Activated CD8-positive, alpha-beta memory T cell treated with anti-CD3 and anti-CD28 coated beads for 24 hours (primary cell): Measurements from ENCODE around the gene GLG1.
"Not testable (repeated sequence)": the region's sequence is repeated elsewhere in the genome, so short reads cannot be mapped to it uniquely, and the experiment has no call there.

Experiments used
- DNase-seq: peaks from one replicate; pipeline ENCODE4 v3.0.0-alpha.2; 2020

GLG1 gene

GRCh38 chr16:74606521-74607309, at the start of gene GLG1:
GLG1 (minus strand) TSS chr16:74607114; CDS start chr16:74607094, 20 bp downstream.
- DNase-seq: peak; percentile 94

GRCh38 chr16:74654536-74655050, 47.7 kb upstream of the GLG1 start:
- no peak for DNase-seq

GRCh38 chr16:74652883-74653282, 46.0 kb upstream of the GLG1 start:
- not testable (repeated sequence) for DNase-seq

GRCh38 chr16:74652249-74652648, 45.3 kb upstream of the GLG1 start:
- no peak for DNase-seq

- DNase-seq: no peak
These were observed 44.9 kb upstream of the GLG1 start for GRCh38 chr16:74651841-74652240.

GRCh38 chr16:74650966-74651567, 44.2 kb upstream of the GLG1 start:
- DNase-seq: no peak

GRCh38 chr16:74649839-74650504, 43.1 kb upstream of the GLG1 start:
- no peak for DNase-seq

- DNase-seq: no peak
These were observed 35.1 kb upstream of the GLG1 start for GRCh38 chr16:74641969-74642368.

GRCh38 chr16:74637742-74638453, 31.0 kb upstream of the GLG1 start:
- DNase-seq: peak; percentile 7

GRCh38 chr16:74635303-74635702, 28.4 kb upstream of the GLG1 start:
- DNase-seq: no peak

- no peak for DNase-seq
These were observed 26.8 kb upstream of the GLG1 start for GRCh38 chr16:74633686-74634085.

- DNase-seq: no peak
These were observed 20.7 kb upstream of the GLG1 start for GRCh38 chr16:74627506-74628220.

- DNase-seq: no peak
These were observed 20.0 kb upstream of the GLG1 start for GRCh38 chr16:74626741-74627416.

- DNase-seq: peak; percentile 37
These were observed 18.8 kb upstream of the GLG1 start for GRCh38 chr16:74625500-74626350.

GRCh38 chr16:74623839-74624235, 16.9 kb upstream of the GLG1 start:
- DNase-seq: no peak

GRCh38 chr16:74623214-74623838, 16.4 kb upstream of the GLG1 start:
- DNase-seq: no peak

GRCh38 chr16:74622005-74622404, 15.1 kb upstream of the GLG1 start:
- DNase-seq: no peak

- DNase-seq: no peak
These were observed 10.4 kb upstream of the GLG1 start for GRCh38 chr16:74617206-74617788.

- no peak for DNase-seq
These were observed 4.8 kb upstream of the GLG1 start for GRCh38 chr16:74611721-74612120.

- DNase-seq: no peak
These were observed 2.0 kb upstream of the GLG1 start for GRCh38 chr16:74608944-74609343.
